ENCODE results near the gene KCNIP1.
A peak's percentile ranks its signal among the peaks of the same experiment; 100 is the strongest.

KCNIP1 gene

GRCh38 chr5:170601619-170602018 lies 97.8 kb downstream of the KCNIP1 start:
- Histone ChIP-seq H3K36me3 (replicated peaks) (no peaks in the 10 kb centered on the region), H3K27ac (no peak overlapping the region), H3K4me3 (ENCODE audit: low read depth, low read length) (no peak overlapping the region), H3K27me3 (replicated peaks) (no peaks in the 10 kb centered on the region)
- DNase-seq: no peak
- no peak for TF ChIP-seq CTCF (IDR thresholded peaks at IDR 0.05; ENCODE audit: low read depth, low read length, missing control alignments)
- in situ Hi-C loops (cut with HindIII; ENCODE audit: low pct_ligation_motif_present, low sequenced_read_pairs): no loop called here

- Histone ChIP-seq H3K27me3 (replicated peaks) (no peaks in the 10 kb centered on the region), H3K36me3 (replicated peaks) (no peaks in the 10 kb centered on the region), H3K4me3 (ENCODE audit: low read depth, low read length) (no peak overlapping the region), H3K27ac (no peak overlapping the region)
- no peak for TF ChIP-seq CTCF (IDR thresholded peaks at IDR 0.05; ENCODE audit: low read depth, low read length, missing control alignments)
- no peak for DNase-seq
- in situ Hi-C loops (cut with HindIII; ENCODE audit: low pct_ligation_motif_present, low sequenced_read_pairs): no loop called here
These were observed 99.3 kb downstream of the KCNIP1 start for GRCh38 chr5:170603109-170603508.

GRCh38 chr5:170603578-170604565 lies 100.1 kb downstream of the KCNIP1 start:
- H3K4me3 ChIP-seq (ENCODE audit: low read depth, low read length): no peak overlapping the region
- H3K27ac ChIP-seq: no peak overlapping the region
- DNase-seq: peak; percentile 37
- H3K36me3 ChIP-seq (replicated peaks): no peaks in the 10 kb centered on the region
- no peaks in the 10 kb centered on the region for H3K27me3 ChIP-seq (replicated peaks)
- peak; percentile 86 for TF ChIP-seq CTCF (IDR thresholded peaks at IDR 0.05; ENCODE audit: low read depth, low read length, missing control alignments)
- in situ Hi-C loops (cut with HindIII; ENCODE audit: low pct_ligation_motif_present, low sequenced_read_pairs): no loop called here

GRCh38 chr5:170606941-170607340 lies 103.1 kb downstream of the KCNIP1 start:
- Histone ChIP-seq H3K27me3 (replicated peaks) (no peaks in the 10 kb centered on the region), H3K36me3 (replicated peaks) (no peaks in the 10 kb centered on the region), H3K4me3 (ENCODE audit: low read depth, low read length) (no peak overlapping the region), H3K27ac (no peak overlapping the region)
- in situ Hi-C loops (cut with HindIII; ENCODE audit: low pct_ligation_motif_present, low sequenced_read_pairs): no loop called here
- no peak for DNase-seq
- no peak for TF ChIP-seq CTCF (IDR thresholded peaks at IDR 0.05; ENCODE audit: low read depth, low read length, missing control alignments)

- Histone ChIP-seq H3K27ac (no peak overlapping the region), H3K4me3 (ENCODE audit: low read depth, low read length) (no peak overlapping the region), H3K27me3 (replicated peaks) (no peaks in the 10 kb centered on the region), H3K36me3 (replicated peaks) (no peaks in the 10 kb centered on the region)
- DNase-seq: peak; percentile 16
- TF ChIP-seq CTCF (IDR thresholded peaks at IDR 0.05; ENCODE audit: low read depth, low read length, missing control alignments): no peak
- in situ Hi-C loops (cut with HindIII; ENCODE audit: low pct_ligation_motif_present, low sequenced_read_pairs): no loop called here
These were observed 107.8 kb downstream of the KCNIP1 start for GRCh38 chr5:170611449-170612090.

All from brain microvascular endothelial cell (primary cell).